ENCODE measurements around the gene SARM1. TPM values are rescaled to one million over a fixed set of nuclear protein-coding genes. Genes with fewer than 3 reads are reported as not detected.
"Not testable (repeated sequence)": the region's sequence is repeated elsewhere in the genome, so short reads cannot be mapped to it uniquely, and the experiment has no call there.

The SARM1 gene
- total RNA-seq, 2 experiments from 2014 or later, result 34.8 to 35.3 TPM

DNA sequence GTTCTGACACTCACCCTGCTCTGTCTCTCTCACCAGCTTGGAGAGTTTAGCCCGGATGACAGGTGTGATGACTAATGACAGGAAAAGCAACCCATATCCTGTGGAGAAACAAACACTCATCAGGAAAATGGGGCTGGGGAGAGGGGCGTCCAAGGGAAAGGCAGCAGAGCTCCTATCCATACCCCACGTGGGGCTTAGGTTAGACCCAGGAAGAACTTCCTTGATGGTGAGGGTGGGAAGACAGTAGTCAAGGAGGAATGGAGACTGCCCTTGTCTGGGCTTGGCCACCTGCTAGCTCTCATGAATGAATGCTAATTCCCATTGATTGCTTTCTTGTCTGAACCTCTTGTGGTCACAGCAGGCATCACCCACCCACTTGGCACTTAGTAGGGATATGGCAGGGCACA lies 30.7 kb downstream of the SARM1 start:
- ChIA-PET CTCF (interaction anchor here (1.2 kb wide), 1 partner anchor 14 kb away, joined by 4 read pairs; no protein-coding TSS in a partner anchor), POLR2A (no interaction called here)

DNA sequence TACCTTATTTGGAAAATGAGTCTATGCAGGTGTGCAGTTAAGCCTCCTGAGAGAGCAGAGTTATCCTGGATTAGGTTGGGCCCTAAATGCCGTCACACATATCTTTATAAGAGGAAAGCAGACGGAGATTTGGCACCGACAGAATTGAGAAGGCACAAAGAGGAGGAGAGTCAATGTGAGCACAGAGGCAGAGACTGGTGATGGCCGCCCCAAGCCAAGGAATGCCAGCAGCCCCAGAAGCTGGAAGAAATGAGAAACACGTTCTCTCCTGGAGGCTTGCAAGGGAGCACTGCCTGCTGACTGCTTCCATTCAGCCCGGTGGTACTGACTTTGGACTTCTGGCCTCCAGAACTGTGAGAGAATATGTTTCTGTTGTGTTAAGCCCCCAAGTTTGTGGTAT lies 31.4 kb downstream of the SARM1 start:
- POLR2A ChIA-PET, result no interaction called here
- CTCF ChIA-PET, result interaction anchor here (1.2 kb wide), 1 partner anchor 14 kb away, joined by 4 read pairs; no protein-coding TSS in a partner anchor

DNA sequence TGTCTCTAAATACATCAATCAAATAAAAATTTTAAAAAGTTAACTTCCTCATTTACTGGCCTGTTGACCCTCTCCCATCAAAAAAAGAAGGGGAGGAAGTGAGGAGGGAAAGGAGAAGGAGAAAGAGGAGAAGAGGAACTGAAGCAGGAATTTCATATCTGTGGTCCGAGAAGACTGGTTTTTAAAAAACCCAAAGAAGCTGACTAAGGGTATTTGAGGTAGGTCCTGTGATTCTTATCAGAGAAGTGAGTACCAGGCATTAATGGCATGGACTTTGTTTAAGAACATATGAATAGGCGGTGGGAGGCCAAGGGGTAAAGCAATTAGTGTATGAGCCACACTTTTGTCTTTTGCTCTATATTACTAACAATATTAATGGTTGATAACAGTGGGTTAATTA lies 32.5 kb downstream of the SARM1 start:
- ChIA-PET CTCF (interaction anchor here (1.8 kb wide), 1 partner anchor 12 kb away, joined by 9 read pairs; no protein-coding TSS in a partner anchor), POLR2A (no interaction called here)

DNA sequence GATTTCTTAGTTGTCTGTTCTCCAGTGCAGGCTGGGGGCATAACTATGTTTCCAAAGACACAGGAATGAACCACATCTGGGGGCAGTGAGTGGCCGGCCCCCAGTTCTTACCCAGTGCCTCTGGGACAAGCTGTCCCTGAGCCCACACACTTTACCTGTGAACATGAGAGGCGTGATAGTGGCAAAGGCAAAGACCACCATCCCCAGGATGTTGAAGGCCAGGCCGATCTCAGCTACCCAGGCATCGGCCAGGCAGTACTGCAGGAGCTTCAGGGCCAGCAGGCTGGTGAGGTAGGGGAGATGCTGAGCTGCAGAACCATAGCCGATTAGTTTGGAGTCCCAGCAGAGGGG lies 32.9 kb downstream of the SARM1 start:
- ChIA-PET POLR2A (no interaction called here), CTCF (interaction anchor here (1.0 to 1.8 kb wide), 3 partner anchors 12 to 127 kb away, joined by 4 to 9 read pairs (median 4); no protein-coding TSS in a partner anchor)

DNA sequence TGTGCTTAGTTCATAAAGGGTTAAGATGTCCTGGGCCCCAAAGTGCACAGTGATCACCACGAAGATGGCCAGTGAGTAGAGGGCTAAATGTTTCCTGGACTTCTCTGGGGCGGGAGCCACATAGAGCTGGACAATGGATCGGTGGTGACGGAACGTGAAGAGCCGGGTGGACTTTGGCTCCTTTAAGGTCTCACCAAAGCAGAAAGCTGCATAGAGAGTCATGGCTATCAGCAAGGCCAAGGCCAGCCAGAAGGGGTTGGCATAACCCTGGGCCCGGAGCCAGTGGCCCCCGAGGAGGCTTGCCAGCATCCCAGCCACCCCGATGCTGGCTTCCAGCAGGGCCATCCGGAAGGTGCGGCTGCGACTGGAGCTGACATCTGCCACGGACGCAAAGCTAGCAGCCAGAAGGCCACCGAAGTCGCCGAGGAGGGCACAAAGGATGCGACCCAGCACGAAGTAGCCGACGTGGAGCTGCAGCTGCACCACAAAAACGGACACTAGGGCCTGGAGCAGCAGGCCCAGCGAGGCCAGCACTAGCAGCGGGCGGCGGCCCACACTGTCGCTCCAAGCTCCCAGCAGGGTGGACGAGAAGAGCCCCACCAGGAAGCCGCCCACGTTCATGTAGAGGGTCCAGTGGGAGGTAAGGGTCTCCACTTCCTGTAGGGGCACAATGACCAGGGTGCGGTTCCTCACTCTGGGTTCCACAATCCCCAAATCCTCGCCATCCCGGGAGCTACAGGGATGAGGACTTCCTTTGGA lies 33.5 kb downstream of the SARM1 start:
- POLR2A ChIA-PET, result interaction anchor here (1.3 kb wide), 1 partner anchor 21 kb away, joined by 6 read pairs; no protein-coding TSS in a partner anchor
- CTCF ChIA-PET, result interaction anchor here (1.0 to 1.8 kb wide), 3 partner anchors 11 to 127 kb away, joined by 4 to 9 read pairs (median 4); no protein-coding TSS in a partner anchor

DNA sequence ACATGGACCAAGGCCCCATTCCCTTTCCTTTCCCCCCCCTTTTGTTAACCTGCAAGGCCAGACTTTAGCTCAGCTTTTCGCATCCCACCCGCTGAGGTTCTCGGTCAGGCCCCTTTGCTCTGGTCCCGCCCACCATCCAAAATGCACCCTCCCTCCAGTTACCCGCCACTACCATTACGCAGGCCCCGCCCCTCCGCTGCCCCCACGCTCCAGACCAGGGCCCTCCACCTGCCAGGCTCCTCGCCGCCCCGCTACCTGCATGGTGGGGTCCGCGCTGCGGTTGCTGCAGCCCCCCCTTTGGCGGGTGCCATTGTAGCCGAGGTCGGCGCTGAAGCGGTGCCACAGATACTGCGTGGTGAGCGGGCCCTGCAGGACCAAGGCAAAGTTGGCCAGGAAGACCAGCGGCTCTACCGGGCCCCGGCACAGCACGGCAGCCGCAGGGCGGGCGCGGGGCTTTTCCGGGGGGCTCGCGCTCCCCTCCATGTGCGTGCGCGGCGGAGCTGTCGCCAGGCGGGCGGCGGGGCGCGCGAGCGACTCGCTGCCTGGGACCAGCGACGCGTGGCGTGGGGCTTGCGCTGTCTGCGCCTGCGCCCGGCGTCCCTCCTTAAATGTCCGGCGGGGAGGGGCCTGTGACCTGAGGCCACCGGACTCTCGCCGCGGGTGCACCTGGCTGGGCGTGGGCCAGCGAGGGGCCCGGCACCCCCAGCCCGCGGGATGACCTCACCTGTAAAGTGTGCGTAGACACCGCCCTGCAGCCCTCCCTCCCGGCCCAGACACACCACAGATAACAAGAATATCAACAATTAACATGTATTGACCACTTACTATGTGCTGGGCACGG lies 34.4 kb downstream of the SARM1 start, which contains the start of gene SLC46A1:
SLC46A1 (minus strand) TSS at position 581 of the 841 bp plus-strand sequence; CDS start at position 483, 98 bp downstream.
- CTCF ChIA-PET, result interaction anchor here (1.0 to 1.8 kb wide), 3 partner anchors 11 to 128 kb away, joined by 4 to 9 read pairs (median 4); no protein-coding TSS in a partner anchor
- POLR2A ChIA-PET, result interaction anchor here (1.3 kb wide), 1 partner anchor 22 kb away, joined by 6 read pairs; no protein-coding TSS in a partner anchor

DNA sequence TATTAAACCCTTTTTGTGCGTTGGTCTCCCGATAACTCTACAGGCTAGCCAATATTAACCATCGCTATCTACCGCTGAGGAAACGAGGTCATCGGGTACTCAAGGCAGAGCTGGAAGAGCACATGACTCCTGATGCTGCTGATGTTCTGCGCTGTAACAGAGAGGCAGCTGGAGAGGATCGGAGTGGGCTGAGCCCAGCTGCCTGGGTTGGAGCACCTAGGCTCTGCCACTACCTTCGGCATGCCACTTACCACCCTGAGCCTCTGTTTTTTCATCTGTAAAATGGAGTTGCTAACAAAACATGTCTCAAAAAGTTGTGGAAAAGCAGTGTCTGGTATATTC lies 35.0 kb downstream of the SARM1 start:
- CTCF ChIA-PET, result interaction anchor here (0.6 to 1.1 kb wide), 2 partner anchors 34 to 335 kb away, joined by 3 read pairs; no protein-coding TSS in a partner anchor
- POLR2A ChIA-PET, result no interaction called here

DNA sequence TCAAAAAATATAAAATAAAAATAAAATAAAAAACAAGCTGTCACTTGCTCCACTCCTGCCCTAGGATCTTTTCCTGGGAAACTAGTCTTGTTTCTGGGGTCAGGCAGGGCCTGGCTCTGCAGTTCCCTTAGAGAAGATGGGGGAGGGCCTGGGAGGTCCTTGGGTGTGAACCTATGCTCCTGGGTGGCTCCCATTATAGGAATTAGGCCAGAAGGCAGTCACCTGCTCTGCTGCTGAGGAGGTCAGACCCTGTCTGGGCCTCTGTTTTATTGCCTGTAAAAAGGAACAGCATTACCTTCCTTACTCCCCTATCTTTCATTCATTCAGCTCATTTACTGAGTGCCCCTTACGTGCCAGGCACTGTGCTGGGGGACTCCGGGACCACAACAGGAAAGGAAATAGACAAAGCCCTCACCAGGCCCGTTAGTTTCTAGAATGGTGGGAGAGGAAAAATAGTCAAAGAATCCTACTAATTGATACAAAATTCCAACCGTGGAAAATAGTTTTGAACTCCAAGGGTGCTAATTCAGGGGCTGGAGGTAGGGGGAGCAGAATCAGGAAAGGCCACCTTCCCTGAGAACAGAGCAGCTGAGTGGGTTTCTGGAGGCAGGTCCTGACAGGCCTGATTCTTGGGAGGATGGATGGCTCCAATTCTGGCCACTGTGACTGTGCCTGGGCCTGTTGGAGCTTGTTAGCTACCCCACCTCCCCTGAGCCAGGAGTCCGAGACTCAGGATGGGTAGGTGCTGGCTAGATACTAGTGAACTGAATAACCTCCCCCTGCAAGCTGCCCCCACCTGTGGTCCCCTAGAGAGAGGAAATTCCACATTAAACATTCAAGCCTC lies 35.9 kb downstream of the SARM1 start:
- ChIA-PET CTCF (interaction anchor here (0.6 to 1.1 kb wide), 2 partner anchors 35 to 336 kb away, joined by 3 read pairs; no protein-coding TSS in a partner anchor), POLR2A (no interaction called here)

DNA sequence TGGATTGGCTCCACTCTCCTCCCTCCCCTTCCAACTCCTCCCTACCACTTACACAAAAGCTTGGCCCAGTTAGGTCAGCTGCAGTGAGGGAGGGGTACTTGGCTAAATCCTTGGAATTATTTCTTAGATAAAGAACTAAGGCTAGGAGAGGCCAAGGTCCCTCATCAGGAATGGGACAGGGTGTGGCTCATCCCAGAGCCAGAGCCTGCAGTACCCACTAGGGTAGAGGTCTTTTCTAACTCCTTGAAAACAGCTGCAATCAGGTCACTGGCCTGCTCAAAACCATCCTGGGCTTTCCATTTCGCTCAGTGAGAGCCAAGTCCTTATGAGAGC lies 36.4 kb downstream of the SARM1 start:
- ChIA-PET POLR2A (no interaction called here), CTCF (no interaction called here)

DNA sequence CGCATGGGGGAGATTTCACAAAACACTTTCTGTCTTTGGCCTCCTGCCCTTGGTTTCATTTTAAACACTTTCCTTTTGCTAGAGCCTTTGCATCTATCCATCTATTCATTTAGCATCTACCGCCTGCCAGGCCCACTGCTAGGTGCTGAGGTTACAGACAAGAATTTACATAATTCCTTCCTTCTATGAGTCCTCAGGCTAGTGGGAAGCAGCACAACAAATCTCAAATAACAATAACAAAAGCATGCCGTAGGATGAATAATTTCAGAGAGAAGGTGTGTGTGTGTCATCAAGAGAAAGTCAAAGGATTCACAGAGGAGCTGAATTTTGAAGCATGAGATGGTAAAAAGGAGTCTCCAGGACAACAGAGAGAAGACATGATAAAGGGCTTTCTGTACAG lies 40.6 kb downstream of the SARM1 start:
- CTCF ChIA-PET, result no interaction called here

DNA sequence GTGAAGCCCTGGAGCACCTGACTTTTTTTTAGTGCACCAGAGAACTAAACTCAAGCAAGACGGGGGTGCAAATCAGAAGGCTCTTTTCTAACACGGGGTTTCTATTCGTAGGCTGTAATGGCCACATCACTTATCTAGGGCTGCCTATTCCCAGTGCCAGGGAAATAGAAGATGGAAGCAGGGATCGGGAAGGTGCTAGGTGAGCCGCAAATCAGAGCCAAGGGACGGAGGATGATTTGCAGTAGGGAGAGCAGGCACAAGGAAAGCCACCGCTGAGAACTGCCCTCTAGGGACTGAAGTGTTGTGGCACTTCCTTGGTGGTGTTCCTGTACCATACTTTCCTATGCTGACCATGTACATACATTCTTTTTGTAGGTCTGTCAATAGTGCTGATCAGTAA lies 42.3 kb downstream of the SARM1 start:
- ChIA-PET CTCF (no interaction called here), POLR2A (no interaction called here)

More for the DNA sequence above, 40.6 kb downstream of the SARM1 start:
- POLR2A ChIA-PET, result no interaction called here

DNA sequence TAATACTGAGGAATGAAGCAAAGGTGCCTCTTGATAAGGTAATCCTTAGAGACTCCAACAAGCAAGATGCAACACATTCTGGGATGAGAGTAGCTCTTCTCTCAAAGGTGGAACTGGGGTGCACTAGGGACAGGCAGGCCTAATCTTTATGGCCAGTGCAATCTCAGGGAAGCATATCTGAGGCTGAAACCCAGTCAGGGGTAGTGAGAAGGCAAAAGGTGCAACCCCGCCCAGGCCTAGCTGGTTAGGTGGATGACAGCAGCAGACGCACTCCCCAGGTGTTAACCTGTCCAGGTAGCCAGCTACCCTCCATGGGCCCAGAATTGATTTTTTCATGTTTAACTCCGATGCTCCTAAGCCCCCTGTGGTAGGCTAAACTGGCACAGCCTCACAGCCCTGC lies 44.4 kb downstream of the SARM1 start:
- POLR2A ChIA-PET, result no interaction called here

DNA sequence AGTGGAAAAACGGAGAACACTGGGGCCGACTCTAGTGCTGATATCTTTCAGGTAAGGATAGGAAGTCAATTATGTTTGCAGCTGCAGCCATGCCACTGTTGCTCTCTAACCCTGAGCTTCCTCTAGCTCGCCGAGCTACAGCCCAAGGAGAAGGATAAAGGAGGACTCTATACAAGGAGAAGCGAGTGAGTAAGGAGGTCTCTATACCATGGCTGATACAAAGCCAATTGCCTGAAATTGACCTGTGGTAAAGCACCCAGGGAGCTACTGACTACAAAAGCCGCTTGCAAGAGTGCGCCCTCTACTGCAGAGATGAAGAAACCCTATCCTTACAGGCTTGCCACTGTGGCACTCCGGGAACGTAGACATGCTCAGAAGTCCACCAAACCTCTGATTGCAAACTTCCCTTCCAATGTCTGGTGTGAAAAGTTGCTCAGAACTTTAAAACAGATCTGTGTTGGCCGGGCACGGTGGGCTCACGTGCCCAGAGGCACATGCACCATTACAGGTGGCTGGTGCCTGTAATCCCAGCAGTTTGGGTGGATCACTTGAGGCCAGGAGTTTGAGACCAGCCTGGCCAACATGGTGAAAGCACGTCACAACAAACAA lies 45.3 kb downstream of the SARM1 start:
- POLR2A ChIA-PET, result no interaction called here
- CTCF ChIA-PET, result interaction anchor here (0.7 to 1.8 kb wide), 7 partner anchors 12 to 124 kb away, joined by 3 to 9 read pairs (median 4); no protein-coding TSS in a partner anchor

More for the DNA sequence above, 44.4 kb downstream of the SARM1 start:
- CTCF ChIA-PET, result interaction anchor here (0.5 to 1.8 kb wide), 7 partner anchors 11 to 376 kb away, joined by 3 to 9 read pairs (median 4); no protein-coding TSS in a partner anchor

DNA sequence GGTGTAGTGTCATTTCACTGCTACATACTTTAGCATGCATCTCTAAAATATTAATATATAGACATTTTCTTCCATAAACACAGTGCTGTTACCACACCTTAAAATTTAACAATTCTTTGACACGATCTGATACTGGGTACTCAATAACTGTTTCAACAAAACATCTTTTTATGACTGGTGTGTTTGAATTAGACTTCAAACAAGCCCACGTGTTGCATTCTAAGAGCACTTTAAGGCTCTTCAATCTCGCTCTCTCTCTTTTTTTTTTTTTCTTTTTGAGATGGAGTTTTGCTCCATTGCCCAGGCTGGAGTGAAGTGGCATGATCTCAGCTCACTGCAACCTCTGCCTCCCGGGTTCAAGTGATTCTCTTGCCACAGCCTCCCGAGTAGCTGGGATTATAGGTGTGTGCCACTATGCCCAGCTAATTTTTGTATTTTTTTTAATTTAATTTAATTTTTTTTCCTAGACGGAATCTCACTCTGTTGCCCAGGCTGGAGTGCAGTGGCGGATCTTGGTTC lies 50.4 kb downstream of the SARM1 start:
- CTCF ChIA-PET, result interaction anchor here (1.1 kb wide), 1 partner anchor 118 kb away, joined by 3 read pairs; no protein-coding TSS in a partner anchor
- POLR2A ChIA-PET, result no interaction called here

DNA sequence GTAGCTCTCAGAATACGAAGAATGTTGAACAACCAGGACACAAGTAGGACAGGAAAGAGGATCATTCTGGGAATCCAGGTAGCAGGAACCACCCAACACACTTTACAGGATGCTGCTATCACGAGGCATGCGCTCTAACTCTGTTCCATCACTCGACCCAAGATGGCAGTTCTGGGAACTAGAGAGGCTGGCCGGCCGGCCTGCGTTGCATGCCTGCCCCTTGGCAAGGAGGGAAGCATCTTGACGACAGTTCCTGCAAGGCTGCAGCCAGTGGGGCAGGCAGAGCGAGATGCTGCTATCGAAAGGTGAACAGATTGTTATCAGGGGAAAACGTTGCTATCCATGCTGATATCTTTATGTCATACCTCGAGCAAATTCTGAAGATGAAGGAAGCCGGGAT lies 53.7 kb downstream of the SARM1 start:
- ChIA-PET POLR2A (no interaction called here), CTCF (no interaction called here)

DNA sequence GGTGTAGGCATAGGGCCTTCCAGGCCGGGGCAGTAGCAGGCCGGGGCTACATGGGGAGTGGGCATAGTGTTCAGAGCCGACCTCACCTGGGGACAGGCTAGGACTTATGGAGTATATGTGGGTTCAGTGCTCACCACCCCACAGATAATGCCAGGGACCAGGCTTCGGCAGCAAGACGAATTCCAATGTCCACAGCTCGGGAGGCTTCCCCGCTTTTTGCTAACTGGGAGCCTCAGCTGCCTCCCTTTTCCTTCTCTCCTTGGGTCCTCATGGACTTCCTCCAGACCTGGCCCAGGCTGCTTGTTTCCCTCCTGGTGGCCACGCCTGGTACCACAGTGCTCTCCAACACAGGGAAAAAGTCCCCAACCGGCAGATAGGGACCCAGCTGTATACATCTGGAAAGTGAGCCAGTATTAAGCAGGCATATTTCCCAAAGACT lies 54.6 kb downstream of the SARM1 start:
- CTCF ChIA-PET, result no interaction called here
- POLR2A ChIA-PET, result interaction anchor here (0.6 kb wide), 1 partner anchor 13 kb away, joined by 4 read pairs; no protein-coding TSS in a partner anchor

DNA sequence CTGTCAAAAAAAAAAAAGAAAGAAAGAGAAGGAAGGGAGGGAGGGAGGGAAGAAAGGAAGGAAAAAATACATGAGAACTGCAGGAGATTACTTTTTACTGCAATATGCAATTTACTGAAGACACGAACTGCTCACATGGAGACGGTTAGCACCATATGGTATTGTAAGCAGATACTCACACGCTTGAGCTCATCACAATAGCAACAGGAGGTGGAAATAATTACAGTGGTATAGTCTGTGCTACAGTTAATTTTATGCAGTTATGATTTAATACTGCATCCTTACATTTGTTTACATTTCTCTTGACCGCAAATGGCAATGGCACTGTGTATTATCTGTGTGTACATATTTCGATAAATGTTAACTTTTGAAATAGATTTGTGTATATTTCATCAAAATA lies 55.9 kb downstream of the SARM1 start:
- ChIA-PET POLR2A (no interaction called here), CTCF (no interaction called here)

DNA sequence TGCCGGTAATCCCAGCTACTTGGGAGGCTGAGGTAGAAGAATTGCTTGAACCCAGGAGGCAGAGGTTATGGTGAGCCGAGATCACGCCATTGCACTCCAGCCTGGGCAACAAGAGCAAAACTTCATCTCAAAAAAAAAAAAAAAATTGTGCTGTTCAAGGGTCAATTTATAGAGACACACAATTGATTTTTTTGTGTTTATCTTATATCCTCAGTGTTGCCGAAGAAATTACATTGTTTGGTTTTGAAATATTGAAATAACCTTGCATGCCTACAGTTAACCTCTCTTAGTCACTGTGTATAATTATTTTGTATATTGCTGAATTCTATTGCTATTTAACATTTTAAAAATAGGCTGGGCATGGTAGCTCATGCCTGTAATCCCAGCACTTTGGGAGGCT lies 56.5 kb downstream of the SARM1 start:
- CTCF ChIA-PET, result not testable (repeated sequence)

DNA sequence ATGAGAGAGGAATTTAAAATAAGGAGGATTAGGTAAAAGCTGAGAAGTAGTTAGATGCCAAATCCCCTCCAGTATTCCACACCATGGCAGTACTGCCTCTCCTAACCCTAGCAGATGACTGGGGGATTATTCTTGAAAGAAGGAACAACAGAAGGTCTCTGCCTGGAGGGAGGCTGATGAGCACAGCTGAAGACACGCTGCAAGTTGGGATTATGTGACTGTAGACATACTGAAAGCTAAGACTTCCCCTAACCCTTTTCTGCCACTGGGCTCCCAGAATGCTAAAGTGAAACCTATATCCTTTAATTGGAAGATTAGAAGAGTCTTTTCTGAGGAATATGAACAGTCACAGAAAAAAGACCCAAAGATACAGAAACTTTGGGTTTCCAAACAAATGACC lies 62.2 kb downstream of the SARM1 start:
- POLR2A ChIA-PET, result no interaction called here
- CTCF ChIA-PET, result no interaction called here

More for the DNA sequence above, 56.5 kb downstream of the SARM1 start:
- POLR2A ChIA-PET, result not testable (repeated sequence)

Data from activated CD8-positive, alpha-beta memory T cell treated with anti-CD3 and anti-CD28 coated beads for 36 hours (primary cell).